Frontal cortex (tissue), 4 donors: ENCODE measurements around the gene FRMD4A. TPM values are rescaled to one million over a fixed set of nuclear protein-coding genes. Genes with fewer than 3 reads are reported as not detected.

Experiments
- DNase-seq, 2 donors: peaks; one replicate each; pipeline ENCODE4 v3.0.0; 2012; ENCODE audit warnings: low spot score in 2 of 2
- FAIRE-seq: peaks from 2 replicates; lab custom pipeline; 2012; peaks lifted over from hg19 to GRCh38; lab: Jason Lieb, UNC
- total RNA-seq: library from RNA; depleted of rRNA; stranded (reverse); fragments of >200 nt; gene quantifications from one replicate; pipeline ENCODE4 v1.2.3, GENCODE V29; 2014
- donor health status: control.
- donor health status: control.
- donor health status: control.

Gene FRMD4A
- total RNA-seq, 1 donor from 2014 or later, result 69.7 TPM

- no peak for DNase-seq
- no peak for FAIRE-seq
These were observed 203.9 kb downstream of the FRMD4A start for GRCh38 chr10:14126697-14127440.

DNA sequence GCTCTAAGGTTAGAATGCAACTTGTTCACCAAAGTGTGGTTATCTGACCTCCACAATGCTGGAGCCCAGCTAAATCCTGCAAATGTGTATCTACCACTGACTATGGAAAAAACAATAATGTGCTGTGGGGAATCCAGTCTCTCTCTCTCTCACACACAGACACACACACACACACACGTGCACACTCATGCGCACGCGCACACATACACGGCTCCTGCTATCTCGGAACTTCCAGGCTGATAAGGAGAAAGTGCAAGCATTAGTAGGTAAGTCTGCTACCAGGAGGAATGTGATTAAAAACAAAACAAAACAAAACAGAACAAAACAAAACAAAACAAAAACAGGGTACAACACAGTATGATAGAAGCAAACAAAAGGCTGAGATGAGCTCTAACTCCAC lies 205.2 kb downstream of the FRMD4A start:
- DNase-seq, result no peak
- FAIRE-seq, result no peak

- no peak for DNase-seq
- no peak for FAIRE-seq
These were observed 205.8 kb downstream of the FRMD4A start for GRCh38 chr10:14124941-14125340.

DNA sequence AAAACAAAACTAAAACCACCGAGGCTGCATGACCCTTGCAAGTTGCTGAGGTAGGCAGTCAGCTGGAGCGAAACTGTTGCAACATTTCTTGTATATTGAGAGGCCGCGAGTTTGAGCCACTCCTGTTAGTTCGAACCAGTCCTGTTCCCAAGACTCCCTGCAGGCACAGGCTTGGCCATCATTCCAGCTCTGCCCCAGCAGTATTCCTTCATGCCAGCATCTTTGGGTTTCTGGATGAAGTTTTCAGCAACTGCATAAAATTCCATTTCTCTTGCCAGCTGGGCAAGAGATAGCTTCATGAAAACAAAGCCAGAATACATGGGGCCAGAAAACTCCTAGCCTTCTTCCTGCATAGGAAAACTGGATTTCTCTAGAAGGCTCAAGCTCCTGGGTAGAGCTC lies 207.6 kb downstream of the FRMD4A start:
- FAIRE-seq, result no peak
- no peak for DNase-seq

DNA sequence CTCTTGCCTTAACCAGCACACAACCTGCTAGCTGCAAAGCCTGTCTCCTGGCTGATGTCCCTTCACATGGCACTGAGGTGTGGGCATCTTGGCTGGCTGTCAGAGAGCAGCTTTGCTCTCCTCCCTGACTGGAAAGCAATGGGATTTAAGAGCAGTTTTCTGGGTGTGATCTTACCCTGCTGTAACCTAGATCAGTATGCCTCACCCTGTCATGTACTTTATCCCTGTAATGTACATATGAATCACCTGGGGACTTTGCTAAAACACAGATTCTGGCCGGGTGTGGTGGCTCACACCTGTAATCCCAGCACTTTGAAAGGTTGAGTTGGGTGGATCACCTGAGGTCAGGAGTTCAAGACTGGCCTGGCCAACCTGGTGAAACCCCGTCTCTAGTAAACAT lies 209.9 kb downstream of the FRMD4A start:
- DNase-seq (no peak), FAIRE-seq (no peak)

DNA sequence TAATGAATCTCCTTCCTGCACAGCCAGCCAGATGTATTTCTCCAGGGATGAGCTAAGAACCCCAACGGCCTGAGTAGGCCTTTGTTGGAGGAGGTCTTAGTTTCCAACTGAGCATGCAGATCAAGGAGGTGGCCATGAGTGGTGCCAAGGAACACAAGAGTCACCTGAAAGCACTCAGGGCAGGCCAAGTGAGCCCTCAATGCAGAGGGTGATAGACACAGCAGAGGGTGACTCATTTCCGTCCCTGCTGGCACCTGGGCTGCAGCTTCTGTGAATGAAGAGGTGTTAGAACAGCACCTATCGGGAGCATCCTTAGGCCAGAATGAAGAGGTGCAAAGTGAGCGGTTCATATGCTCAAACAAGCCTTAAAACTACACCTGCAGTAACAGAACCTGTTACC lies 211.8 kb downstream of the FRMD4A start:
- no peak for DNase-seq
- FAIRE-seq, result no peak

- no peak for FAIRE-seq
- no peak for DNase-seq
These were observed 213.9 kb downstream of the FRMD4A start for GRCh38 chr10:14116837-14117236.

- no peak for FAIRE-seq
- no peak for DNase-seq
These were observed 214.7 kb downstream of the FRMD4A start for GRCh38 chr10:14116021-14116420.

GRCh38 chr10:14114791-14115190 lies 215.9 kb downstream of the FRMD4A start:
- DNase-seq (no peak), FAIRE-seq (no peak)

DNA sequence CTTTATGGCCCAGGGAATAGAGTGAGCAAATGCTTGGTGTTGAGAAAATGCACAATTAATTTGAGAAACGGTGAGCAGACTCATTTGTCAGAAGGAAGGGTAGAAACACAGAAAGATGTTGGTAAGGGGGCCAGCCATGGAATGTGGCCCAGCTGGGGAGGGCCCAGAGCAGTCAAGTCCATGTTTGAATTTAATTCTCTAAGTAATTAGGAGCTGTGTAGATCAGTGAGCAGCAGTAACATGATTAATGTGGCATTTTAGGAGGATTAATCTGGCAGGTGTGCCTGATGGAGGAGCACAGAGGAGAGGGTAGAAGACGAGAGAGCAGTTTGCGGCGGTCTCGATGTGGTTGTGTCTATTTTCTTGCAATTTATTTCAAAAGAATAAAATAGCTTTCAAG lies 218.7 kb downstream of the FRMD4A start:
- FAIRE-seq (no peak), DNase-seq (no peak)

- no peak for DNase-seq
- no peak for FAIRE-seq
These were observed 219.5 kb downstream of the FRMD4A start for GRCh38 chr10:14111208-14111607.

- FAIRE-seq, result no peak
These were observed 223.9 kb downstream of the FRMD4A start for GRCh38 chr10:14106828-14107227.

GRCh38 chr10:14102056-14102455 lies 228.7 kb downstream of the FRMD4A start:
- no peak for FAIRE-seq
- no peak for DNase-seq

More at GRCh38 chr10:14106828-14107227, 223.9 kb downstream of the FRMD4A start:
- DNase-seq, result no peak

GRCh38 chr10:14099885-14100284 lies 230.8 kb downstream of the FRMD4A start:
- DNase-seq, result no peak
- no peak for FAIRE-seq

DNA sequence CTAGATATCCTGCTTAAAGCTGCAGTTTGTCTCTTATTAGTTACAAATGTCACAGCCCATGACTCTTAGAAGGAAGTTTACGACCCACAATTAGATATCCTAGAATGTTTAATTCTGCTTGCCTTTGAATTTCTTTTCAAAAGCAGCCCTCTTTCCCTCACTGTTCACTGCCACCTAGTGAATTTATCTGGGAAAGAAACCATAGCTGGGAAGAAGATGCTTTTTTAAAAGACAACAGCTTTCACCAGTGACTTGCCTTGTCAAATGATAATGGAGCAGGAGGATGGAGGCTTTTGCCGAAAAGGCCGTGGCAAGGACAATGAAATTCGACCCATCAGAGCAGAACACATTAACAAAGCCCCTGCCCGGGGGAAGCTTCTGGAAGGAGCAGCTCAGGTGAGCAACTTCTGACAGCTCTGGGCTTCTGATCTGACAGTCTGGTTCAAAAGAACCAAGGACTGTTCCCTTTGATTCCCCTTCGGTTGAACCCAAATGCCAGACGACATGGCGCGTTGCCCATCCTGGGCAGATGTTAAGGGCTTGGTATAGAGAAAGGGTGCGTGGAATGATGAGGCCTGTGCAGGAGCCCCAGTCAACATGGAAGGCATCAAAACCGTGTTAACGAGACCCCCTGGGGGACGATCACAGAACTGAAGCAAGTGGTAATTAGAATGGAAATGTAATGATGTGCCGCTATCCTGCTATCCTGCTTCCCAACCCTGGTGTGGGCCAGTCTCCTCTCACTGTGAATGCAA lies 236.8 kb downstream of the FRMD4A start:
- peak; percentile 64 for FAIRE-seq
- peak; percentile 15 to 45 for DNase-seq

DNA sequence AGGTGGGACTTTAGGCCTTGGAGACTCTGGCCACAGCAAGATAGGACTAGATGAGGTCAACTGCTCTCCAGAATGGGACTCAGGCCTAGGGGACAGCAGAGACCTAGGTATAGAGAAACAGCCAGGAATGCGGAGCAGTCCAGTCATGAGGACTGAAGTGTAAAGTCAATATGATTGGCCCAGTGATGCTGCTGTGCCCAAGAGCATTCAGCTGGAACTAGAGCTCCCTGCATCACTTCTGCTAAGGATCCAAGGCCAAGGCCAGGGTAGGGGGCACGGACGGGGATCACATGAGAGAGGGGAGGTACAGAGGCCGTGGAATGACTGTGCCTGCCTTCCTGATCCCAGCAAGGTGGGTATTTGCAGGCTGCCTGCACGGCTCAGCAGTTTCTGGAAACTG lies 237.9 kb downstream of the FRMD4A start:
- DNase-seq, result no peak
- no peak for FAIRE-seq

DNA sequence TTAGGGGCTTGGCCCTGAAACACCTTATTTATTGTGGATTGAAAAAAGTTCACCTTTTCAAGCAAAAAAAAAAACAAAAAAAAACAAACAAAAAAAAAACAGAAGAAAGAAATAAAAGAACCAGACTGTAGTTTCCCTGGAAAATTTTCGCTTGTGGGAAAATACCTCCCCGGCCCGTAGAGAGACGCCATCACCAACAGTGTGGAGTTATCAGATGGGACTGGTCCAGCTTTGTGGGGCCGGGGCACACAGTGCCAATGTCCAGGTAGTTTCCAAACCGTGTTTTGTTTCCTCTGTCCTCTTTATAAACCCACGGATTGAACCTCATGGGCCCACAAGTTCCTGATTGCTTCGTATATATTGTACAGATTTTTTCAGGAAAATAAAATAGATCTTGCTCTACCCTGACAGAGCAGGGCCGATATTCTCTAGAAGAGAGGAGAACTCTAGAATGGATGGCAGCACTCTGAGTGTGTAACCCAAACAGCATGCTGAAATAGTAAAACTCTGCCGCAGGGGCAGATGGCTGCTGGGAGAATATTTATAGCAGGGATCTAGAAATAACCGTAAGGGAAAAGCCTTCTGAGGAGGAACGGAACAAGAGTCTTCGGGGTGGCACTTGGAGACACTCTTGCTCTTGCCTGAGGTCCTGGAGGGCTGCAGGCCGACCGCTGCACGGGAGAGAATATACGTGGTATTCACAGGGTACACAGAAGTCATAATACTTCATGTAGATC lies 241.0 kb downstream of the FRMD4A start:
- DNase-seq (no peak), FAIRE-seq (no peak)

DNA sequence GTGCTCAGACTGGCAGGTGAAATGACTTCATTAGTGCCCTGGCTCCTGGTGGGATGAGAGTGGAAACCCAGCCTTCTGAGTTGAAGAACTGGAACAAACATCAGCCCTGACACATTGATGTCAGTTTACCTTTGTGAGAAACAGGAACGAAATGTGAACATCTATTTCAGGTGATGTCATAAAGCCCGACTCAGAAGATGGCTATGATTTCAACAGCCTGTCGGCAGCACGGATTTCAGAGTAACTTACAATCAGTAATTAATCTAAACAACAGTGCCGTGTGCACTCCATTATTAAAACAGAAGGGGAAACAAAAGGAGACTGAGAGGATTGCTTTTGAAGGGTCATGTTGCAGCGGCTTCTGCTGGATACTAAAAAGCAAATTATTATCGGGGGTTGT lies 243.2 kb downstream of the FRMD4A start:
- no peak for DNase-seq
- FAIRE-seq, result no peak

- DNase-seq, result no peak
- no peak for FAIRE-seq
These were observed 244.1 kb downstream of the FRMD4A start for GRCh38 chr10:14086596-14086995.

DNA sequence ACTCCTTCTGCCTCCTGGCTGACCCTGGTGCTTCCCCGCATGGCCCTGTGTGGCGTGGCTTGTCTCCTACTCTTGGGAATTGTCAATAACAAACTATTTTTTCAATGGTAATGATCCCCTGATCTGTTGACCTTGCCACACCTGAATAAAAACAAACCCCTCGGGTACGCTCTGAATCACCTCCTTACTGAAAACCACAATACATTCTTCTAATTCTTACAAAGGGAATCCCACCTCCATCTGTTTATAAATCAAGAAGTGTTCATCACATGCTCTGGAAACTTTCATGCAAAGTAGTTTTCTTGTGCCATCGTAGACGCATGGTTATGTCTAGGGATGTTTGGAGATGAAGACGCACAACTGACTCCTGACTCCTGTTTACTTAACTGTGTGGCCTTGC lies 245.8 kb downstream of the FRMD4A start:
- DNase-seq, result no peak
- FAIRE-seq, result no peak

GRCh38 chr10:14080795-14081194 lies 249.9 kb downstream of the FRMD4A start:
- no peak for FAIRE-seq

More at GRCh38 chr10:14080795-14081194, 249.9 kb downstream of the FRMD4A start:
- DNase-seq, result no peak
